ENCODE data around the gene RASGRF2.

- TF ChIP-seq CTCF (conservative IDR thresholded peaks at IDR 0.05; ENCODE audit: low read length), result no peak
- TF ChIP-seq EZH2phosphoT487 (IDR thresholded peaks at IDR 0.05; ENCODE audit: borderline replicate concordance, low read depth, low read length), result no peak
Measured at GRCh38 chr5:81216152-81216551, 256.0 kb downstream of the RASGRF2 start.
